Neural cell (in vitro differentiated cells): ENCODE measurements around the gene IRF2BP2. TPM values are rescaled to one million over a fixed set of nuclear protein-coding genes. Genes with fewer than 3 reads are reported as not detected.

ENCODE experiments used
- H2AFZ ChIP-seq: fragments of 200-600, 300-800 bp; sonication (generic), shearing (Covaris generic); 2 replicates; pipeline ENCODE4 v1.6.0; 2014; ENCODE audit warnings: low read depth, mild to moderate bottlenecking, antibody characterized with exemption, low read length, moderate library complexity
- H3F3A ChIP-seq: fragments of 200-600 bp; shearing (Covaris generic); 2 replicates; pipeline ENCODE4 v1.6.1; 2016; ENCODE audit warnings: mild to moderate bottlenecking, moderate library complexity, mixed read lengths, antibody characterized with exemption, low read length; ENCODE audit not compliant: insufficient read depth, poor library complexity, severe bottlenecking
- H3K27ac ChIP-seq: fragments of 200-600, 300-800 bp; sonication (generic), shearing (Covaris generic); 2 replicates; pipeline ENCODE4 v1.5.1; 2014; ENCODE audit warnings: mild to moderate bottlenecking, low read length, moderate library complexity
- H3K27me3 ChIP-seq: fragments of 300-800, 200-600 bp; sonication (generic), shearing (Covaris generic); 2 replicates; pipeline ENCODE4 v1.6.0; 2014; ENCODE audit warnings: mild to moderate bottlenecking, low read depth, low read length, moderate library complexity; ENCODE audit not compliant: insufficient read depth
- H3K36me3 ChIP-seq: fragments of 300-800, 200-600 bp; sonication (generic), shearing (Covaris generic); 2 replicates; pipeline ENCODE4 v1.5.1; 2014; ENCODE audit warnings: mild to moderate bottlenecking, antibody characterized with exemption, low read length, moderate library complexity; ENCODE audit not compliant: insufficient read depth
- H3K4me2 ChIP-seq: fragments of 300-800, 200-600 bp; sonication (generic), shearing (Covaris generic); 2 replicates; pipeline ENCODE4 v1.6.0; 2014; ENCODE audit warnings: mild to moderate bottlenecking, low read length
- H3K4me3 ChIP-seq: fragments of 300-800, 200-600 bp; sonication (generic), shearing (Covaris generic); 2 replicates; pipeline ENCODE4 v1.5.1; 2014; ENCODE audit warnings: mild to moderate bottlenecking, low read length, moderate library complexity
- H3K79me2 ChIP-seq: fragments of 200-600 bp; shearing (Covaris generic); replicated peaks from 2 replicates; pipeline ENCODE4 v1.6.0; 2014; ENCODE audit warnings: mild to moderate bottlenecking, low read length, moderate library complexity; ENCODE audit not compliant: insufficient read depth
- H3K9ac ChIP-seq: fragments of 300-800, 200-600 bp; sonication (generic), shearing (Covaris generic); 2 replicates; pipeline ENCODE4 v1.6.1; 2016; ENCODE audit warnings: mild to moderate bottlenecking, low read length, mixed read lengths
- H3K9me2 ChIP-seq: fragments of 200-600 bp; shearing (Covaris generic); 2 replicates; pipeline ENCODE4 v1.6.1; 2016; ENCODE audit warnings: mild to moderate bottlenecking, low read length, mixed read lengths; ENCODE audit not compliant: insufficient read depth
- H3K9me3 ChIP-seq: fragments of 200-600, 300-800 bp; sonication (generic), shearing (Covaris generic); 2 replicates; pipeline ENCODE4 v1.6.1; 2016; ENCODE audit warnings: mild to moderate bottlenecking, mixed run types, low read length, moderate library complexity, mixed read lengths
- H4K20me1 ChIP-seq: fragments of 200-600 bp; shearing (Covaris generic); 2 replicates; pipeline ENCODE4 v1.6.1; 2016; ENCODE audit warnings: mild to moderate bottlenecking, mixed run types; ENCODE audit not compliant: insufficient read depth
- CTCF ChIP-seq: fragments of 450-650 bp; IDR thresholded peaks from 2 replicates; pipeline ENCODE4 v1.5.1; 2014; ENCODE audit warnings: antibody characterized with exemption, mild to moderate bottlenecking, moderate library complexity; ENCODE audit not compliant: poor library complexity, severe bottlenecking
- EP300 ChIP-seq: fragments of 450-650 bp; conservative IDR thresholded peaks from 2 replicates; pipeline ENCODE4 v1.6.1; 2014; ENCODE audit warnings: antibody characterized with exemption, mild to moderate bottlenecking, moderate library complexity; ENCODE audit not compliant: poor library complexity, severe bottlenecking
- EZH2 ChIP-seq: fragments of 200-600, 300-800 bp; shearing (Covaris generic), sonication (generic); IDR thresholded peaks from 2 replicates; pipeline ENCODE4 v1.6.1; 2014; ENCODE audit warnings: antibody characterized with exemption, low read length, borderline replicate concordance, mild to moderate bottlenecking; ENCODE audit not compliant: insufficient read depth, poor library complexity, severe bottlenecking
- MXI1 ChIP-seq: fragments of 450-650 bp; conservative IDR thresholded peaks from 2 replicates; pipeline ENCODE4 v1.6.1; 2014; ENCODE audit warnings: antibody characterized with exemption, mild to moderate bottlenecking; ENCODE audit not compliant: poor library complexity, severe bottlenecking
- POLR2AphosphoS5 ChIP-seq: IDR thresholded peaks from 2 replicates; pipeline ENCODE4 v1.6.1; 2012
- RAD21 ChIP-seq: fragments of 450-650 bp; conservative IDR thresholded peaks from 2 replicates; pipeline ENCODE4 v1.6.1; 2014; ENCODE audit warnings: antibody characterized with exemption, mild to moderate bottlenecking, moderate library complexity
- REST ChIP-seq: IDR thresholded peaks from 2 replicates; pipeline ENCODE4 v1.6.1; 2012; ENCODE audit warnings: borderline replicate concordance
- SMC3 ChIP-seq: fragments of 450-650 bp; conservative IDR thresholded peaks from 2 replicates; pipeline ENCODE4 v1.6.1; 2014; ENCODE audit warnings: antibody characterized with exemption, mild to moderate bottlenecking, moderate library complexity; ENCODE audit not compliant: poor library complexity
- TAF1 ChIP-seq: IDR thresholded peaks from 2 replicates; pipeline ENCODE4 v1.6.1; 2012; ENCODE audit warnings: low read depth
- polyA plus RNA-seq: library from polyadenylated mRNA; depleted of rRNA; stranded (reverse); fragments of >200 nt; gene quantifications from 2 replicates; pipeline ENCODE4 v1.2.3, GENCODE V29; 2014

The IRF2BP2 gene
- polyA plus RNA-seq, 1 donor from 2014 or later = 56.9 TPM

- H3K9ac ChIP-seq = peak overlapping the region; percentile 7
- no peaks in the 10 kb centered on the region for H3K9me3 ChIP-seq
- peaks cover 3% of the 10 kb centered on the region for H4K20me1 ChIP-seq
- peaks cover 3% of the 10 kb centered on the region for H3K36me3 ChIP-seq
- H3K27me3 ChIP-seq = no peaks in the 10 kb centered on the region
- peak overlapping the region; percentile 70 for H3K4me3 ChIP-seq
- H3K27ac ChIP-seq = no peak overlapping the region
- TF ChIP-seq EP300 (no peak), TAF1 (peak; percentile 21), REST (no peak), CTCF (no peak), EZH2 (no peak)
- H3F3A ChIP-seq = peaks cover 7% of the 10 kb centered on the region
- H3K9me2 ChIP-seq = no peaks in the 10 kb centered on the region
- peaks cover 48% of the 10 kb centered on the region for H3K79me2 ChIP-seq
- no peak overlapping the region for H3K4me2 ChIP-seq
- H2AFZ ChIP-seq = no peak overlapping the region
Observed at GRCh38 chr1:234600418-234601281, 9.3 kb downstream of the IRF2BP2 start.

- peak overlapping the region; percentile 21 for H3K27ac ChIP-seq
- peaks cover 3% of the 10 kb centered on the region for H4K20me1 ChIP-seq
- peak overlapping the region; percentile 70 for H3K4me3 ChIP-seq
- no peaks in the 10 kb centered on the region for H3K27me3 ChIP-seq
- H3K9ac ChIP-seq = peak overlapping the region; percentile 62
- TF ChIP-seq MXI1 (peak; percentile 87), TAF1 (no peak), REST (no peak), EP300 (peak; percentile 27), POLR2AphosphoS5 (peak; percentile 33), SMC3 (peak; percentile 52), RAD21 (no peak), CTCF (peak; percentile 22), EZH2 (no peak)
- no peaks in the 10 kb centered on the region for H3K9me3 ChIP-seq
- H3K4me2 ChIP-seq = peak overlapping the region; percentile 76
- peaks cover 7% of the 10 kb centered on the region for H3F3A ChIP-seq
- peaks cover 40% of the 10 kb centered on the region for H3K79me2 ChIP-seq
- H3K36me3 ChIP-seq = peaks cover under 1% of the 10 kb centered on the region
- no peak overlapping the region for H2AFZ ChIP-seq
- H3K9me2 ChIP-seq = no peaks in the 10 kb centered on the region
Observed at GRCh38 chr1:234599617-234600417, 10.2 kb downstream of the IRF2BP2 start.
